Measurements from ENCODE around the gene RNF13.
"Not testable (repeated sequence)": the region's sequence is repeated elsewhere in the genome, so short reads cannot be mapped to it uniquely, and the experiment has no call there.

RNF13 gene

GRCh38 chr3:149826636-149827035 is 13.6 kb downstream of the RNF13 start:
- TF ChIP-seq, protein P1, sequence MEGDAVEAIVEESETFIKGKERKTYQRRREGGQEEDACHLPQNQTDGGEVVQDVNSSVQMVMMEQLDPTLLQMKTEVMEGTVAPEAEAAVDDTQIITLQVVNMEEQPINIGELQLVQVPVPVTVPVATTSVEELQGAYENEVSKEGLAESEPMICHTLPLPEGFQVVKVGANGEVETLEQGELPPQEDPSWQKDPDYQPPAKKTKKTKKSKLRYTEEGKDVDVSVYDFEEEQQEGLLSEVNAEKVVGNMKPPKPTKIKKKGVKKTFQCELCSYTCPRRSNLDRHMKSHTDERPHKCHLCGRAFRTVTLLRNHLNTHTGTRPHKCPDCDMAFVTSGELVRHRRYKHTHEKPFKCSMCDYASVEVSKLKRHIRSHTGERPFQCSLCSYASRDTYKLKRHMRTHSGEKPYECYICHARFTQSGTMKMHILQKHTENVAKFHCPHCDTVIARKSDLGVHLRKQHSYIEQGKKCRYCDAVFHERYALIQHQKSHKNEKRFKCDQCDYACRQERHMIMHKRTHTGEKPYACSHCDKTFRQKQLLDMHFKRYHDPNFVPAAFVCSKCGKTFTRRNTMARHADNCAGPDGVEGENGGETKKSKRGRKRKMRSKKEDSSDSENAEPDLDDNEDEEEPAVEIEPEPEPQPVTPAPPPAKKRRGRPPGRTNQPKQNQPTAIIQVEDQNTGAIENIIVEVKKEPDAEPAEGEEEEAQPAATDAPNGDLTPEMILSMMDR (IDR thresholded peaks at IDR 0.05; ENCODE audit: low read length): no peak
- no peak for TF ChIP-seq EZH2phosphoT487 (IDR thresholded peaks at IDR 0.05; ENCODE audit: low read length)
- no peak for TF ChIP-seq EZH2 (optimal IDR thresholded peaks at IDR 0.05; ENCODE audit: low read depth, low read length)

DNA sequence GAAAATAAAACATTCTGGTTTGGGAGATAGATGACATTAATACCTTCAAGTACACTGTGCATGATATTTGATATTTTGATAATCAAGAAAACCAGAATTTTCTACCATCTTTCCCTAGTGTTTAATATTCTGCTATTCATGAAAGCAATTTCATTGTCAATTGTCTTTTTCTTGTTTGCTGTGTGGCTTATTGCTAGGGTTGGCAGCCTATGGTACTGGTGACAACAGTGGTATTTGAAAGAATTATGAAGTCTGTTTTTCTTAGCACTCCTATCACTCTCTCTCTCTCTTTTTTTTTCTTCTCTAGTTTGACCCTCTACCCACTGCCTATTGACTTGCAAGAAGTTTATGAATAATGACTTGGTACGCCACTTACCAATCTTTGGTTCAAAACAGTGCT is 15.4 kb downstream of the RNF13 start:
- Histone ChIP-seq H3K27me3 (replicated peaks; ENCODE audit: insufficient read depth, low read length) (no peaks in the 10 kb centered on the region), H3K4me1 (ENCODE audit: low read length) (no peaks in the 10 kb centered on the region), H3K27ac (ENCODE audit: low read length) (no peak overlapping the region), H2AFZ (ENCODE audit: low read length) (no peak overlapping the region), H3K9me2 (replicated peaks; ENCODE audit: insufficient read depth, low read length) (no peaks in the 10 kb centered on the region), H3K9ac (ENCODE audit: low read length) (no peak overlapping the region), H3K36me3 (replicated peaks; ENCODE audit: insufficient read depth, low read length) (0 out of 2 replicates have a peak, but pooled peaks cover 3% of the 10 kb centered on the region), H3F3A (ENCODE audit: insufficient read depth, low read length) (no peaks in the 10 kb centered on the region), H4K20me1 (ENCODE audit: insufficient read depth, low read length) (no peaks in the 10 kb centered on the region), H3K9me3 (replicated peaks; ENCODE audit: insufficient read depth, low read length) (0 out of 2 replicates have a peak, but pooled peaks cover 5% of the 10 kb centered on the region), H3K4me3 (ENCODE audit: low read length) (no peak overlapping the region), H3K4me2 (ENCODE audit: low read depth, low read length) (no peak overlapping the region), H3K79me2 (ENCODE audit: low read length) (peaks cover 57% of the 10 kb centered on the region)
- TF ChIP-seq EZH2 (optimal IDR thresholded peaks at IDR 0.05; ENCODE audit: low read depth, low read length) (no peak), EZH2phosphoT487 (IDR thresholded peaks at IDR 0.05; ENCODE audit: low read length) (no peak)
- TF ChIP-seq, protein P1 (IDR thresholded peaks at IDR 0.05; ENCODE audit: low read length): no peak
- DNase-seq: no peak

More at GRCh38 chr3:149826636-149827035, 13.6 kb downstream of the RNF13 start:
- H3K9ac ChIP-seq (ENCODE audit: low read length): no peak overlapping the region
- H3K4me2 ChIP-seq (ENCODE audit: low read depth, low read length): no peak overlapping the region
- H3K4me3 ChIP-seq (ENCODE audit: low read length): no peak overlapping the region
- no peaks in the 10 kb centered on the region for H4K20me1 ChIP-seq (ENCODE audit: insufficient read depth, low read length)
- no peak overlapping the region for H3K27ac ChIP-seq (ENCODE audit: low read length)
- H3F3A ChIP-seq (ENCODE audit: insufficient read depth, low read length): no peaks in the 10 kb centered on the region
- H3K27me3 ChIP-seq (replicated peaks; ENCODE audit: insufficient read depth, low read length): no peaks in the 10 kb centered on the region
- no peak for DNase-seq
- no peaks in the 10 kb centered on the region for H3K36me3 ChIP-seq (replicated peaks; ENCODE audit: insufficient read depth, low read length)
- 0 out of 2 replicates have a peak, but pooled peaks cover 5% of the 10 kb centered on the region for H3K9me3 ChIP-seq (replicated peaks; ENCODE audit: insufficient read depth, low read length)
- no peaks in the 10 kb centered on the region for H3K9me2 ChIP-seq (replicated peaks; ENCODE audit: insufficient read depth, low read length)
- H2AFZ ChIP-seq (ENCODE audit: low read length): no peak overlapping the region
- no peaks in the 10 kb centered on the region for H3K4me1 ChIP-seq (ENCODE audit: low read length)
- peaks cover 68% of the 10 kb centered on the region for H3K79me2 ChIP-seq (ENCODE audit: low read length)

- H2AFZ ChIP-seq (ENCODE audit: low read length); H3K9me3 ChIP-seq (replicated peaks; ENCODE audit: insufficient read depth, low read length); H3F3A ChIP-seq (ENCODE audit: insufficient read depth, low read length); H3K9me2 ChIP-seq (replicated peaks; ENCODE audit: insufficient read depth, low read length); H3K4me1 ChIP-seq (ENCODE audit: low read length); H3K9ac ChIP-seq (ENCODE audit: low read length); H3K4me2 ChIP-seq (ENCODE audit: low read depth, low read length); H4K20me1 ChIP-seq (ENCODE audit: insufficient read depth, low read length); H3K27me3 ChIP-seq (replicated peaks; ENCODE audit: insufficient read depth, low read length); H3K4me3 ChIP-seq (ENCODE audit: low read length); H3K36me3 ChIP-seq (replicated peaks; ENCODE audit: insufficient read depth, low read length); DNase-seq; H3K27ac ChIP-seq (ENCODE audit: low read length): not testable (repeated sequence)
- peaks cover 65% of the 10 kb centered on the region for H3K79me2 ChIP-seq (ENCODE audit: low read length)
Measured at GRCh38 chr3:149829631-149830030, 16.6 kb downstream of the RNF13 start.

DNA sequence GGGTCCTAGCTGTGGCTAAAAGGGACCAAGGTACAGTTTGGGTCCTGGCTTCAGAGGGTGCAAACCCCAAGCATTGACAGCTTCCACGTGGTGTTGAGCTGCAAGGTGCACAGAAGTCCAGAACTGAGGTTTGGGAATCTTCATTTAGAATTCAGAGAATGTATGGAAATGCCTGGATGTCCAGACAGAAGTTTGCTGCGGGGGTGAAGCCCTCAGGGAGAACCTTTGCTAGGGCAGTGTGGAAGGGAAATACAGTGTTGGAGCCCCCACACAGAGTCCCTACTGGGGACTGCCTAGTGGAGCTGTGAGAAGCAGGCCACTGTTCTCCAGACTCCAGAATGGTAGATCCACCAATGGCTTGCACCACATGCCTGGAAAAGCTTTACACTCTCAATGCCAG is 17.9 kb downstream of the RNF13 start:
- Histone ChIP-seq H3K4me2 (ENCODE audit: low read depth, low read length) (no peak overlapping the region), H3K9me3 (replicated peaks; ENCODE audit: insufficient read depth, low read length) (0 out of 2 replicates have a peak, but pooled peaks cover 5% of the 10 kb centered on the region), H3K27me3 (replicated peaks; ENCODE audit: insufficient read depth, low read length) (no peaks in the 10 kb centered on the region), H3K4me1 (ENCODE audit: low read length) (no peaks in the 10 kb centered on the region), H3K9me2 (replicated peaks; ENCODE audit: insufficient read depth, low read length) (no peaks in the 10 kb centered on the region), H3K4me3 (ENCODE audit: low read length) (no peak overlapping the region), H3F3A (ENCODE audit: insufficient read depth, low read length) (no peaks in the 10 kb centered on the region), H4K20me1 (ENCODE audit: insufficient read depth, low read length) (no peaks in the 10 kb centered on the region), H3K9ac (ENCODE audit: low read length) (no peak overlapping the region), H3K36me3 (replicated peaks; ENCODE audit: insufficient read depth, low read length) (0 out of 2 replicates have a peak, but pooled peaks cover 3% of the 10 kb centered on the region), H2AFZ (ENCODE audit: low read length) (no peak overlapping the region), H3K27ac (ENCODE audit: low read length) (no peak overlapping the region), H3K79me2 (ENCODE audit: low read length) (peaks cover 65% of the 10 kb centered on the region)
- no peak for DNase-seq
- no peak for TF ChIP-seq EZH2 (optimal IDR thresholded peaks at IDR 0.05; ENCODE audit: low read depth, low read length)
- TF ChIP-seq EZH2phosphoT487 (IDR thresholded peaks at IDR 0.05; ENCODE audit: low read length): no peak
- TF ChIP-seq, protein P1 (IDR thresholded peaks at IDR 0.05; ENCODE audit: low read length): no peak

All from MM.1S (cell line).